Purkinje cell (primary cell): Measurements from ENCODE around the gene PTPRC. TPM values are rescaled to one million over a fixed set of nuclear protein-coding genes. Genes with fewer than 3 reads are reported as not detected.

ENCODE experiments used
- polyA plus RNA-seq: library from polyadenylated mRNA; unstranded; fragments of >200 nt; fragmentation: Nextera tagmentation; gene quantifications from 2 replicates; pipeline ENCODE4 v1.2.1, GENCODE V29; 2014

The PTPRC gene
- polyA plus RNA-seq = 0.04 and 1.3 TPM in 2 replicates

GRCh38 chr1:198638894-198639635 is at the start of gene PTPRC:
PTPRC (plus strand) TSS chr1:198639040; CDS start chr1:198639269, 229 bp downstream.

Other genes starting within 250 kb of the PTPRC start
- not detected in 2 replicates for gene ATP6V1G3, start 98.4 kb upstream of the PTPRC start, polyA plus RNA-seq